ENCODE measurements around the gene PTPRA.

Gene PTPRA

GRCh38 chr20:2932498-2932897, 59.2 kb downstream of the PTPRA start:
- no peak for DNase-seq

GRCh38 chr20:2937902-2938301, 64.6 kb downstream of the PTPRA start:
- DNase-seq: no peak

- no peak for DNase-seq
These were observed 69.2 kb downstream of the PTPRA start for GRCh38 chr20:2942439-2942838.

- DNase-seq: no peak
These were observed 74.0 kb downstream of the PTPRA start for GRCh38 chr20:2946988-2947961.

GRCh38 chr20:2948968-2949367, 75.7 kb downstream of the PTPRA start:
- no peak for DNase-seq

- DNase-seq: no peak
These were observed 79.5 kb downstream of the PTPRA start for GRCh38 chr20:2952766-2953165.

- no peak for DNase-seq
These were observed 82.1 kb downstream of the PTPRA start for GRCh38 chr20:2955257-2955970.

- DNase-seq: no peak
These were observed 83.2 kb downstream of the PTPRA start for GRCh38 chr20:2956480-2956879.

- DNase-seq: no peak
These were observed 94.6 kb downstream of the PTPRA start for GRCh38 chr20:2967841-2968240.

- DNase-seq: no peak
These were observed 98.8 kb downstream of the PTPRA start for GRCh38 chr20:2972126-2972525.

- no peak for DNase-seq
These were observed 100.3 kb downstream of the PTPRA start for GRCh38 chr20:2973574-2973973.

GRCh38 chr20:2978519-2978918, 105.2 kb downstream of the PTPRA start:
- DNase-seq: no peak

GRCh38 chr20:2981646-2982045, 108.4 kb downstream of the PTPRA start:
- DNase-seq: no peak

GRCh38 chr20:2983508-2983907, 110.2 kb downstream of the PTPRA start:
- DNase-seq: no peak

- no peak for DNase-seq
These were observed 110.8 kb downstream of the PTPRA start for GRCh38 chr20:2984028-2984501.

GRCh38 chr20:2984956-2985661, 111.8 kb downstream of the PTPRA start:
- DNase-seq: peak; percentile 72

GRCh38 chr20:2986466-2986865, 113.2 kb downstream of the PTPRA start:
- peak; percentile 80 for DNase-seq

GRCh38 chr20:2987861-2988260, 114.6 kb downstream of the PTPRA start:
- no peak for DNase-seq

- DNase-seq: no peak
These were observed 118.3 kb downstream of the PTPRA start for GRCh38 chr20:2991532-2991931.

- DNase-seq: no peak
These were observed 120.0 kb downstream of the PTPRA start for GRCh38 chr20:2993250-2993649.

GRCh38 chr20:2995796-2996195, 122.5 kb downstream of the PTPRA start:
- DNase-seq: no peak

- DNase-seq: no peak
These were observed 125.4 kb downstream of the PTPRA start for GRCh38 chr20:2998728-2999127.

GRCh38 chr20:3000852-3001523, 127.7 kb downstream of the PTPRA start:
- no peak for DNase-seq
